ENCODE results near the gene CAMK2B.

Gene CAMK2B

GRCh38 chr7:44228571-44229350, 96.6 kb downstream of the CAMK2B start:
- no peak for DNase-seq

GRCh38 chr7:44227911-44228310, 97.5 kb downstream of the CAMK2B start:
- DNase-seq, result no peak

- DNase-seq, result no peak
Observed at GRCh38 chr7:44226396-44226753, 99.0 kb downstream of the CAMK2B start.

- no peak for DNase-seq
Observed at GRCh38 chr7:44225566-44226395, 99.6 kb downstream of the CAMK2B start.

- no peak for DNase-seq
Observed at GRCh38 chr7:44224974-44225565, 100.3 kb downstream of the CAMK2B start.

GRCh38 chr7:44224080-44224973, 101.1 kb downstream of the CAMK2B start:
- no peak for DNase-seq

GRCh38 chr7:44223362-44224079, 101.9 kb downstream of the CAMK2B start:
- no peak for DNase-seq

GRCh38 chr7:44222776-44223261, 102.6 kb downstream of the CAMK2B start:
- no peak for DNase-seq

GRCh38 chr7:44222074-44222473, 103.3 kb downstream of the CAMK2B start:
- no peak for DNase-seq

GRCh38 chr7:44221231-44221791, 104.1 kb downstream of the CAMK2B start:
- no peak for DNase-seq

- no peak for DNase-seq
Observed at GRCh38 chr7:44220358-44221112, 104.9 kb downstream of the CAMK2B start.

- no peak for DNase-seq
Observed at GRCh38 chr7:44220046-44220357, 105.4 kb downstream of the CAMK2B start.

GRCh38 chr7:44219371-44220045, 105.9 kb downstream of the CAMK2B start:
- no peak for DNase-seq

- DNase-seq, result no peak
Observed at GRCh38 chr7:44218418-44219201, 106.8 kb downstream of the CAMK2B start.

- DNase-seq, result no peak
Observed at GRCh38 chr7:44217852-44218402, 107.5 kb downstream of the CAMK2B start.

GRCh38 chr7:44217223-44217714, 108.1 kb downstream of the CAMK2B start:
- DNase-seq, result no peak

GRCh38 chr7:44216521-44217222, 108.7 kb downstream of the CAMK2B start:
- no peak for DNase-seq

- no peak for DNase-seq
Observed at GRCh38 chr7:44216019-44216418, 109.4 kb downstream of the CAMK2B start.
